A673 (cell line): ENCODE measurements around the gene DENND2D.

Experiments used
- EZH2 ChIP-seq: fragments of 200-600 bp; sonication (generic); IDR thresholded peaks from 2 replicates; pipeline ENCODE4 v1.6.1; 2017; ENCODE audit warnings: borderline replicate concordance, low read depth, mild to moderate bottlenecking, mixed read lengths, antibody characterized with exemption, low read length; ENCODE audit not compliant: poor library complexity, severe bottlenecking
- TF ChIP-seq, protein P1 (sequence below): fragments of 300-800, 200-600 bp; sonication (generic); conservative IDR thresholded peaks from 2 replicates; pipeline ENCODE4 v1.5.1; 2017; ENCODE audit warnings: low read depth, mild to moderate bottlenecking, antibody characterized with exemption, low read length, moderate library complexity, mixed read lengths

DNA sequence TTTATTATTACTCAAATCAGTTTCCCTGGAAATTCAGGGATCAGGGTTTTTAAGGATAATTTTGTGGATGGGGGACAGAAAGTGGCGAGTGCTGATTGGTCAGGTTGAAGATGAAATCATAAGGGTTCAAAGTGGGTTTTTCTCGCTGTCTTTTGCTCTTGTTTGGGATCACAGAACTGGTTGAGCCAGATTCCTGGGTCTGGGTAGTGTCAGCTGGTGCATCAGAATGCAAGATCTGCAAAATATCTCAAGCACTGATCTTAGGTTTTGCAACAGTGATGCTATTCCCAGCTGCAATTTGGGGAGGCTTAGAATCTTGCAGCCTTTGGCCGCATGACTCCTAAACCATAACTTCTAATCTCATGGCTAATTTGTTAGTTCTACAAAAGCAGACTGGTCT, 36.4 kb upstream of the DENND2D start:
- TF ChIP-seq, protein P1, sequence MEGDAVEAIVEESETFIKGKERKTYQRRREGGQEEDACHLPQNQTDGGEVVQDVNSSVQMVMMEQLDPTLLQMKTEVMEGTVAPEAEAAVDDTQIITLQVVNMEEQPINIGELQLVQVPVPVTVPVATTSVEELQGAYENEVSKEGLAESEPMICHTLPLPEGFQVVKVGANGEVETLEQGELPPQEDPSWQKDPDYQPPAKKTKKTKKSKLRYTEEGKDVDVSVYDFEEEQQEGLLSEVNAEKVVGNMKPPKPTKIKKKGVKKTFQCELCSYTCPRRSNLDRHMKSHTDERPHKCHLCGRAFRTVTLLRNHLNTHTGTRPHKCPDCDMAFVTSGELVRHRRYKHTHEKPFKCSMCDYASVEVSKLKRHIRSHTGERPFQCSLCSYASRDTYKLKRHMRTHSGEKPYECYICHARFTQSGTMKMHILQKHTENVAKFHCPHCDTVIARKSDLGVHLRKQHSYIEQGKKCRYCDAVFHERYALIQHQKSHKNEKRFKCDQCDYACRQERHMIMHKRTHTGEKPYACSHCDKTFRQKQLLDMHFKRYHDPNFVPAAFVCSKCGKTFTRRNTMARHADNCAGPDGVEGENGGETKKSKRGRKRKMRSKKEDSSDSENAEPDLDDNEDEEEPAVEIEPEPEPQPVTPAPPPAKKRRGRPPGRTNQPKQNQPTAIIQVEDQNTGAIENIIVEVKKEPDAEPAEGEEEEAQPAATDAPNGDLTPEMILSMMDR = no peak
- TF ChIP-seq EZH2 = no peak
